ENCODE measurements around the gene TOR2A. TPM values are rescaled to one million over a fixed set of nuclear protein-coding genes. Genes with fewer than 3 reads are reported as not detected.

Gene TOR2A
- total and polyA plus RNA-seq, 3 donors from 2014 or later: 28.7 to 32.0 (median 30.4) TPM

DNA sequence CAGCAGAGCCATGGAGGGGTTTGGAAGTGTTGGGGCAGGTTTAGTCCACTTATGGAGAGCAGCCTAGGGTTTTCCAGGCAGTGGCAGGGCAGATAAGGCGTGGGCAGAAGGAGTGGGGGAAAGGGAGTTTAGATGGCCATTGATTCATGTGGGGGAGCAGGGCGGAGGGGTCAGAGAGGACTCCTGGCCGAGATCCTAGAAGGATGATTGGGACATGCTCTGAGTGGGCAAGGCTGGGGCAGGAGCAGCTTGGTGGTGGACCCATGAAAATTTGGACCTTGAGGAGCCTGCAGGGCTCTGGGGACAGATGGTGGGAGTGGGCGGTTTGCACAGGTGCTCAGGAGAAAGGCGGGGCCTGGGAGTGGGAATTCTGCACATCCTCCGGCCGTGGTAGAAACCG, 18.1 kb upstream of the TOR2A start:
- Histone ChIP-seq H3K27me3 (no peaks in the 10 kb centered on the region), H3K9me3 (no peaks in the 10 kb centered on the region), H3K4me1 (no peaks in the 10 kb centered on the region), H3K27ac (no peak overlapping the region), H3K4me3 (no peak overlapping the region), H3K36me3 (ENCODE audit: low read depth, missing control alignments) (no peaks in the 10 kb centered on the region)
- intact Hi-C loops (cut with DNase I; ENCODE audit: low total_unique reads): no loop called here
- DNase-seq: no peak
- 68 to 71% methylated on average over 8 of the region's 8 CpGs for WGBS, 2 donors
- no peak for TF ChIP-seq POLR2A (IDR thresholded peaks at IDR 0.05)
- TF ChIP-seq CTCF (IDR thresholded peaks at IDR 0.05): no peak

DNA sequence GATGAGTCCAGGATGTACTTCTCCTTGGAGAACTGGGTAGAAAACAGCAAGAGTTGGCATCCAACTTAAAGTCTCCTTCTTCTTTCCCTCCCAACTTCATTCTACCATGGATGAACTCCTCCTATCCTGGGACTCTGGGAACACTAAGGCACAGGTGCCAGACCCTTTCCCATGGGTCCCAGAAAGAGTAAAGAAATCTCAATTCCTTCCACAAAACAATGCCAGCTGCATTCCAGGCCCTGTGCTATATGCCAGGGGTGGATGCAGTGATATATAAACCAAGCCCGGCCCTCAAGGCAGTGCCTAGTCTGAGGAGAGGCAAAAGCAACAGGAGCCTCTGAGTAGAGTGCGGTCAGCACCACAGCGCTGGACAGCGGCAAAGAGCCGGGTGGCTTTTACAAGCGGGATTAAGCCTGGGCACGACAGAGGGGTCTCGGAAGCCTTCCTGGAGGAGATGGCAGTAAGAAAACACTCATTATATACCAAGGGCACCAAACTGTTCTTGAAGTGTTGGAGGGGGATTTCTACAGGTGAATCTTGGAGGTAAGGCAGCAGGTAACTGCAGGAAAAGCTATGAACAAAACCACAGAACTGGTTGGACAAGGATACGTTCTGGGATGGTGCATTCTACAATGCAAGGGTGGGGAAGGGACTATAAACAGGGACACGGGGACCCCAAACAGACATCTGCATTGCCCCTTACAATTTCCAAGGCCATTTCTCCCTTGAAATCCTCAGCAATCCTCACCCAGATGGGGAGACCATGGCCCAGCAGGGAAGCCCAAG, 16.4 kb upstream of the TOR2A start:
- no peak overlapping the region for H3K4me3 ChIP-seq
- no peaks in the 10 kb centered on the region for H3K9me3 ChIP-seq
- no peak for DNase-seq
- no peaks in the 10 kb centered on the region for H3K27me3 ChIP-seq
- no peaks in the 10 kb centered on the region for H3K36me3 ChIP-seq (ENCODE audit: low read depth, missing control alignments)
- TF ChIP-seq CTCF (IDR thresholded peaks at IDR 0.05) (no peak), POLR2A (IDR thresholded peaks at IDR 0.05) (no peak)
- no peaks in the 10 kb centered on the region for H3K4me1 ChIP-seq
- intact Hi-C loops (cut with DNase I; ENCODE audit: low total_unique reads): no loop called here
- H3K27ac ChIP-seq: no peak overlapping the region
- WGBS, 2 donors: 34 to 45% methylated on average over 10 of the region's 10 CpGs

- H3K9me3 ChIP-seq: no peaks in the 10 kb centered on the region
- H3K4me1 ChIP-seq: no peaks in the 10 kb centered on the region
- intact Hi-C loops (cut with DNase I; ENCODE audit: low total_unique reads): no loop called here
- H3K27me3 ChIP-seq: no peaks in the 10 kb centered on the region
- WGBS, 2 donors: 95% methylated on average over 9 to 26 of the region's 26 CpGs
- DNase-seq: no peak
- no peak overlapping the region for H3K27ac ChIP-seq
- no peaks in the 10 kb centered on the region for H3K36me3 ChIP-seq (ENCODE audit: low read depth, missing control alignments)
- TF ChIP-seq CTCF (IDR thresholded peaks at IDR 0.05) (no peak), POLR2A (IDR thresholded peaks at IDR 0.05) (no peak)
- H3K4me3 ChIP-seq: no peak overlapping the region
Measured at GRCh38 chr9:127749090-127749787, 14.1 kb upstream of the TOR2A start.

DNA sequence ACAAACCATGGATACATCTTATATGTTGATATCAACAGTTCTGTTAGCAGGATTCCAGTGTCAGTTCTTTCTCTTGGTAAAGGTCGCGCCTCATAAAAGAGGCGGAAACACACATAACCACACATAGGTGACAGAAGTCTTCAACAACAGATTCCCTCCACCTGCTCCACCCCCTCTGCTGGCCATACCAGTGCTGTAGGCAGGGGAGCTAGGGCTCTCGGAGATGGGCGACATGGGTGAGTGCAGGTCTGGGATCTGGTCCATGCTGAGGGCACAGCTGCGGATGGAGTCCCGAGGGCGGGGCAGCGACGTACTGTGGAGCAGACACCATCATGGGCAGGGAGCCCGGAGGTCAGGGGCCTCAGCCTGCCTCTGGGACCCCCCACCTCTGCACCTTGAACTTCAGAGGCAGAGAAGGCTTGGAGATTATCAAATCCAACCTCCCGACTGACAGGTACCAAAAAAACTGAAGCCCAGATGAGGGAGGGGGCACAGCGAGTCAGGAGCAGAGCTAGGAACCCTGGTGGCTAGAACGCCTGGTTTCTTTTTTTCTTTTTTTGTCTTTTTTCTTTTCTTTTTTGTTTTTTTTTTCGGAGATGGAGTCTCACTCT, 12.0 kb upstream of the TOR2A start:
- intact Hi-C loops (cut with DNase I; ENCODE audit: low total_unique reads): no loop called here
- DNase-seq: no peak
- Histone ChIP-seq H3K27ac (no peak overlapping the region), H3K4me1 (peaks cover 2% of the 10 kb centered on the region), H3K36me3 (ENCODE audit: low read depth, missing control alignments) (no peaks in the 10 kb centered on the region), H3K9me3 (no peaks in the 10 kb centered on the region), H3K27me3 (no peaks in the 10 kb centered on the region), H3K4me3 (no peak overlapping the region)
- 84 to 85% methylated on average over 15 of the region's 15 CpGs for WGBS, 2 donors
- TF ChIP-seq CTCF (IDR thresholded peaks at IDR 0.05) (no peak), POLR2A (IDR thresholded peaks at IDR 0.05) (no peak)

Measured in testis (tissue), 3 donors.